H9 (cell line): Measurements from ENCODE around the gene PAH. TPM values are rescaled to one million over a fixed set of nuclear protein-coding genes. Genes with fewer than 3 reads are reported as not detected.

ENCODE experiments used
- DNase-seq: peaks from one replicate; pipeline ENCODE4 v3.0.0-alpha.2; 2017
- H2AFZ ChIP-seq: one replicate; pipeline ENCODE4 v1.6.1; 2013; ENCODE audit warnings: mild to moderate bottlenecking, low read length, control low read depth, moderate library complexity
- H2AK5ac ChIP-seq: 2 replicates; pipeline ENCODE4 v1.6.1; 2013; ENCODE audit warnings: low read length, control low read depth, mixed read lengths; ENCODE audit not compliant: insufficient read length
- H2BK120ac ChIP-seq: one replicate; pipeline ENCODE4 v1.6.1; 2013; ENCODE audit warnings: low read depth, mild to moderate bottlenecking, low read length, control low read depth, inconsistent platforms; ENCODE audit not compliant: poor library complexity, severe bottlenecking
- H2BK12ac ChIP-seq: 2 replicates; pipeline ENCODE4 v1.6.1; 2013; ENCODE audit warnings: low read length, control low read depth, mixed read lengths, low read depth; ENCODE audit not compliant: insufficient read length
- H2BK15ac ChIP-seq: 2 replicates; pipeline ENCODE4 v1.6.1; 2013; ENCODE audit warnings: low read depth, low read length, control low read depth
- H2BK20ac ChIP-seq: one replicate; pipeline ENCODE4 v1.6.1; 2013; ENCODE audit warnings: low read depth, mild to moderate bottlenecking, low read length, control low read depth, inconsistent platforms; ENCODE audit not compliant: poor library complexity, severe bottlenecking
- H2BK5ac ChIP-seq: 2 replicates; pipeline ENCODE4 v1.6.1; 2013; ENCODE audit warnings: low read length, control low read depth, mixed read lengths; ENCODE audit not compliant: insufficient read length
- H3K14ac ChIP-seq: 2 replicates; pipeline ENCODE4 v1.6.1; 2013; ENCODE audit warnings: low read length, control low read depth; ENCODE audit not compliant: insufficient read depth
- H3K18ac ChIP-seq: 2 replicates; pipeline ENCODE4 v1.6.1; 2013; ENCODE audit warnings: low read depth, mild to moderate bottlenecking, mixed read lengths, low read length, control low read depth; ENCODE audit not compliant: insufficient read length
- H3K23ac ChIP-seq: 2 replicates; pipeline ENCODE4 v1.6.1; 2013; ENCODE audit warnings: low read length, control low read depth, mixed read lengths, low read depth; ENCODE audit not compliant: insufficient read length
- H3K23me2 ChIP-seq: 2 replicates; pipeline ENCODE4 v1.6.1; 2013; ENCODE audit warnings: low read depth, mild to moderate bottlenecking, mixed read lengths, low read length, control low read depth; ENCODE audit not compliant: insufficient read length, poor library complexity, severe bottlenecking
- H3K27ac ChIP-seq: 2 replicates; pipeline ENCODE4 v1.5.1; 2013; ENCODE audit warnings: low read length, control low read depth, mixed read lengths, low read depth; ENCODE audit not compliant: insufficient read length
- H3K27me3 ChIP-seq: 2 replicates; pipeline ENCODE4 v1.6.1; 2013; ENCODE audit warnings: low read length, control low read depth, inconsistent platforms; ENCODE audit not compliant: insufficient read depth
- H3K4ac ChIP-seq: 2 replicates; pipeline ENCODE4 v1.6.1; 2013; ENCODE audit warnings: low read depth, mild to moderate bottlenecking, control low read depth, inconsistent platforms, low read length, moderate library complexity
- H3K4me1 ChIP-seq: 2 replicates; pipeline ENCODE4 v1.6.1; 2013; ENCODE audit warnings: low read length, control low read depth, inconsistent platforms; ENCODE audit not compliant: insufficient read depth
- H3K4me2 ChIP-seq: 2 replicates; pipeline ENCODE4 v1.6.1; 2013; ENCODE audit warnings: low read length, control low read depth, mixed read lengths; ENCODE audit not compliant: insufficient read length, insufficient read depth
- H3K56ac ChIP-seq: 2 replicates; pipeline ENCODE4 v1.6.1; 2013; ENCODE audit warnings: low read depth, mild to moderate bottlenecking, mixed read lengths, low read length, control low read depth; ENCODE audit not compliant: insufficient read length
- H3K79me1 ChIP-seq: 2 replicates; pipeline ENCODE4 v1.6.1; 2013; ENCODE audit warnings: low read depth, mild to moderate bottlenecking, moderate library complexity, low read length, control low read depth, inconsistent platforms; ENCODE audit not compliant: insufficient read depth, poor library complexity, severe bottlenecking
- H3K79me2 ChIP-seq: 2 replicates; pipeline ENCODE4 v1.6.1; 2013; ENCODE audit warnings: low read length, control low read depth, inconsistent platforms; ENCODE audit not compliant: insufficient read depth
- H3K9ac ChIP-seq: 2 replicates; pipeline ENCODE4 v1.6.1; 2013; ENCODE audit warnings: low read length, control low read depth, mixed read lengths; ENCODE audit not compliant: insufficient read length; ENCODE audit errors: extremely low read depth
- H3K9me3 ChIP-seq: one replicate; pipeline ENCODE4 v1.6.1; 2013; ENCODE audit warnings: low read depth, low read length, inconsistent platforms; ENCODE audit not compliant: control insufficient read depth
- H3T11ph ChIP-seq: one replicate; pipeline ENCODE4 v1.6.1; 2013; ENCODE audit warnings: mild to moderate bottlenecking, low read length, control low read depth, inconsistent platforms
- H4K20me1 ChIP-seq: one replicate; pipeline ENCODE4 v1.6.1; 2013; ENCODE audit not compliant: control insufficient read depth, insufficient read length, insufficient read depth
- H4K5ac ChIP-seq: 2 replicates; pipeline ENCODE4 v1.6.1; 2013; ENCODE audit warnings: low read depth, mild to moderate bottlenecking, mixed read lengths, low read length, control low read depth; ENCODE audit not compliant: insufficient read length
- H4K8ac ChIP-seq: replicated peaks from 2 replicates; pipeline ENCODE4 v1.6.1; 2013; ENCODE audit warnings: low read length, control low read depth, mixed read lengths, low read depth; ENCODE audit not compliant: insufficient read length
- H4K91ac ChIP-seq: 2 replicates; pipeline ENCODE4 v1.6.1; 2013; ENCODE audit warnings: low read depth, mild to moderate bottlenecking, moderate library complexity, mixed read lengths, low read length, control low read depth; ENCODE audit not compliant: insufficient read length
- H3K27ac Mint-ChIP-seq, 3 experiments: 2 replicates in 2 of 3; 3 replicates in 1 of 3; pipeline ENCODE4 v1.8.0; 2020 to 2021; ENCODE audit warnings: mixed read lengths in 3 of 3, mild to moderate bottlenecking in 1 of 3, moderate library complexity in 1 of 3
- H3K27me3 Mint-ChIP-seq: 2 replicates; pipeline ENCODE4 v1.8.0; 2021; ENCODE audit warnings: low read depth, mild to moderate bottlenecking, moderate library complexity, mixed read lengths
- H3K36me3 Mint-ChIP-seq, 3 experiments: 2 replicates in 2 of 3; 3 replicates in 1 of 3; pipeline ENCODE4 v1.8.0; 2020 to 2021; ENCODE audit warnings: low read depth in 3 of 3, mixed read lengths in 3 of 3; ENCODE audit not compliant: insufficient read depth in 1 of 3
- H3K4me1 Mint-ChIP-seq, 2 experiments: 2 replicates each; pipeline ENCODE4 v1.8.0; 2020; ENCODE audit warnings: mixed read lengths in 2 of 2
- H3K4me3 Mint-ChIP-seq, 2 experiments: 2 replicates in 1 of 2; 3 replicates in 1 of 2; pipeline ENCODE4 v1.8.0; 2020 to 2021; ENCODE audit warnings: mild to moderate bottlenecking in 2 of 2, mixed read lengths in 2 of 2, moderate library complexity in 1 of 2
- H3K9me3 Mint-ChIP-seq, 2 experiments: 2 replicates in 1 of 2; 3 replicates in 1 of 2; pipeline ENCODE4 v1.8.0; 2020; ENCODE audit warnings: mild to moderate bottlenecking in 2 of 2, mixed read lengths in 2 of 2, moderate library complexity in 1 of 2
- CTCF ChIP-seq: fragments of 200-600 bp; sonication (generic); conservative IDR thresholded peaks from 3 replicates; pipeline ENCODE4 v1.8.0; 2021; ENCODE audit warnings: antibody characterized with exemption, mild to moderate bottlenecking
- WGBS: extraction: QIAGEN DNeasy Blood & Tissue Kit; methylation state at CpG from one replicate; pipeline ENCODE4 v1.1.7; 2013; ENCODE audit warnings: missing lambda C conversion rate, low lambda C conversion rate, mixed read lengths; ENCODE audit not compliant: insufficient read length; ENCODE audit errors: extremely low coverage; 5-methylcytosine and 5-hydroxymethylcytosine counted together
- total RNA-seq: library from RNA; stranded (reverse); gene quantifications from 2 replicates; pipeline ENCODE4 v1.2.1, GENCODE V29; 2021

The PAH gene
- total RNA-seq, 1 experiment from 2014 or later = 6.1 TPM

DNA sequence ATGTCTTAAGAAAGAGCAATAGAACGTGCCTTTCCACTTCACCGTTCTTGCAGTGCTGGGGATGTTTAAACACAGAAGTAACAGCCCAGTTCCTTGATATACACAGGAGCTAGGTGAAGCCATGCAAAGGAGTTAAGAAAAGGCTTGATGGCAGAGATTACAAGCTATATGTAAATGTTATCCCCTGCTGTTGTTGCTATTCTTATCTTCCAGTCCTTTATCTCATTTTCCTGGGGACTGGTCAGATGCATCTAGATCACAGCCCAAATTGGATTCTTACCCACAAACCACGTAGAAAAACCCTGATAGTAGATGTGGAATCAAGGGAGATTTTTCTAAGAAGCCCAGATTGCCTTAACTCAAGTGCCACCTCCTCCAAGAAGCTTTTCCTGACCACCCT, 45.9 kb upstream of the PAH start:
- Histone ChIP-seq H2BK15ac (no peak overlapping the region), H3K27me3 (peaks cover 84% of the 10 kb centered on the region), H4K20me1 (no peaks in the 10 kb centered on the region), H4K91ac (no peak overlapping the region), H2AK5ac (no peak overlapping the region), H3K9ac (no peak overlapping the region), H4K8ac (no peak overlapping the region), H3K4ac (no peak overlapping the region), H3K56ac (no peak overlapping the region), H4K5ac (no peak overlapping the region), H3K14ac (no peak overlapping the region), H3K23ac (no peak overlapping the region), H2BK20ac (no peak overlapping the region), H3K79me1 (no peaks in the 10 kb centered on the region), H3T11ph (no peak overlapping the region), H2BK12ac (no peak overlapping the region), H3K18ac (no peak overlapping the region), H3K27ac (no peak overlapping the region), H3K23me2 (peaks cover 16% of the 10 kb centered on the region), H3K4me2 (peak overlapping the region; percentile 24), H2BK120ac (no peak overlapping the region), H2AFZ (no peak overlapping the region), H3K4me1 (peaks cover 5% of the 10 kb centered on the region; the same call in 1 of the 2 replicates), H2BK5ac (no peak overlapping the region), H3K9me3 (peaks cover 10% of the 10 kb centered on the region), H3K79me2 (no peaks in the 10 kb centered on the region)
- Mint-ChIP-seq H3K4me3 (peak overlapping the region in 1 of 2 experiments; percentile 54; a peak in 2 of 5 replicates), H3K4me1 (peaks cover 49 to 69% of the 10 kb centered on the region in 2 experiments), H3K27ac (no peak overlapping the region), H3K36me3 (peaks cover 9 to 11% (median 11%) of the 10 kb centered on the region in 3 experiments; a peak in 6 of 7 replicates), H3K9me3 (peaks cover 15 to 18% of the 10 kb centered on the region in 2 experiments), H3K27me3 (peaks cover 99% of the 10 kb centered on the region)
- no peak for DNase-seq
- no CpG with 5 or more reads among the region's 3 CpGs for WGBS
- no peak for TF ChIP-seq CTCF
